Endothelial cell of umbilical vein (primary cell): Measurements from ENCODE around the gene IGF2R. TPM values are rescaled to one million over a fixed set of nuclear protein-coding genes. Genes with fewer than 3 reads are reported as not detected.

ENCODE experiments used
- BruUV-seq: library from RNA; stranded (reverse); fragments of 400-500 nt; replicated peaks from 2 replicates; lab custom pipeline; 2021; lab: Mats Ljungman, UMichigan
- CTCF ChIA-PET: fragments of 300-600, 350-600 bp; sonication (Branson Sonifier 250); formaldehyde crosslinking; loops from one replicate; lab custom pipeline; 2021; ENCODE audit warnings: antibody characterized with exemption, inconsistent platforms; lab: Charles Lee
- POLR2A ChIA-PET: fragments of 300-600, 350-600 bp; sonication (Branson Sonifier 250); formaldehyde crosslinking; loops from one replicate; lab custom pipeline; 2021; ENCODE audit warnings: antibody characterized with exemption, inconsistent platforms; lab: Charles Lee
- DNase-seq: peaks from one replicate; pipeline ENCODE4 v3.0.0-alpha.2; 2011; ENCODE audit warnings: low read depth, low spot score
- FAIRE-seq: peaks from 2 replicates; lab custom pipeline; 2011; peaks lifted over from hg19 to GRCh38; lab: Jason Lieb, UNC
- H2AFZ ChIP-seq: 2 replicates; pipeline ENCODE4 v1.6.0; 2012; ENCODE audit warnings: low read depth, low read length, control low read depth, inconsistent platforms
- H3K27ac ChIP-seq: 2 replicates; pipeline ENCODE4 v1.5.1; 2011; ENCODE audit warnings: low read depth, mild to moderate bottlenecking, control low read depth, low read length, moderate library complexity; ENCODE audit not compliant: insufficient read depth
- H3K27me3 ChIP-seq, 2 experiments: 2 replicates each; pipeline versions ENCODE4 v1.6.0 to v1.6.1; 2011; ENCODE audit warnings: low read length in 2 of 2, mixed read lengths in 1 of 2; ENCODE audit not compliant: control insufficient read depth in 2 of 2, insufficient read depth in 2 of 2
- H3K36me3 ChIP-seq, 2 experiments: 2 replicates in 1 of 2; 3 replicates in 1 of 2; pipeline ENCODE4 v1.5.1; 2011; ENCODE audit warnings: low read length in 2 of 2, mild to moderate bottlenecking in 1 of 2, moderate library complexity in 1 of 2; ENCODE audit not compliant: control insufficient read depth in 2 of 2, insufficient read depth in 2 of 2; ENCODE audit errors: extremely low read depth in 1 of 2
- H3K4me1 ChIP-seq: 3 replicates; pipeline ENCODE4 v1.5.1; 2011; ENCODE audit warnings: mild to moderate bottlenecking, low read length; ENCODE audit not compliant: control insufficient read depth, insufficient read depth; ENCODE audit errors: extremely low read depth
- H3K4me2 ChIP-seq: 2 replicates; pipeline ENCODE4 v1.6.1; 2011; ENCODE audit warnings: low read length, control low read depth, mixed read lengths; ENCODE audit not compliant: insufficient read depth
- H3K4me3 ChIP-seq, 3 experiments: fragments of 200-600 bp in 1 of 3; sonication (generic), shearing (Covaris generic) in 1 of 3; replicated peaks in 1 of 3; 2 replicates each; pipeline ENCODE4 v1.5.1; 2011 to 2016; ENCODE audit warnings: control low read depth in 3 of 3, low read length in 3 of 3, mild to moderate bottlenecking in 2 of 3, inconsistent platforms in 1 of 3, low read depth in 1 of 3, moderate library complexity in 1 of 3; ENCODE audit not compliant: insufficient read depth in 1 of 3
- H3K79me2 ChIP-seq: 2 replicates; pipeline ENCODE4 v1.6.0; 2012; ENCODE audit warnings: low read length, inconsistent platforms; ENCODE audit not compliant: control insufficient read depth, insufficient read depth
- H3K9ac ChIP-seq: replicated peaks from 2 replicates; pipeline ENCODE3; 2011; ENCODE audit warnings: low read length, control low read depth; ENCODE audit not compliant: insufficient read depth; ENCODE audit errors: extremely low read depth
- H3K9me1 ChIP-seq: replicated peaks from 3 replicates; pipeline ENCODE4 v1.6.0; 2011; ENCODE audit warnings: mild to moderate bottlenecking, low read length; ENCODE audit not compliant: control insufficient read depth, insufficient read depth; ENCODE audit errors: extremely low read depth
- H3K9me3 ChIP-seq: replicated peaks from 2 replicates; pipeline ENCODE4 v1.5.1; 2012; ENCODE audit warnings: low read length, inconsistent platforms; ENCODE audit not compliant: control insufficient read depth, insufficient read depth
- H4K20me1 ChIP-seq: replicated peaks from 2 replicates; pipeline ENCODE3; 2011; ENCODE audit warnings: mild to moderate bottlenecking, low read length; ENCODE audit not compliant: control insufficient read depth, insufficient read depth; ENCODE audit errors: extremely low read depth
- CTCF ChIP-seq, 2 donors: IDR thresholded peaks; 1 replicate in 1 of 2; 2 replicates in 1 of 2; pipeline ENCODE4 v1.5.1; 2011; ENCODE audit warnings: low read length in 2 of 2, mild to moderate bottlenecking in 2 of 2, moderate library complexity in 2 of 2, control low read depth in 1 of 2, inconsistent platforms in 1 of 2, low read depth in 1 of 2; ENCODE audit not compliant: insufficient read depth in 1 of 2; ENCODE audit errors: extremely low read depth in 1 of 2
- EZH2 ChIP-seq: IDR thresholded peaks from 2 replicates; pipeline ENCODE4 v1.6.1; 2012; ENCODE audit warnings: borderline replicate concordance, low read depth, mild to moderate bottlenecking, moderate library complexity, low read length, inconsistent platforms; ENCODE audit not compliant: severe bottlenecking
- FOS ChIP-seq: IDR thresholded peaks from 2 replicates; pipeline ENCODE4 v1.6.1; 2011; ENCODE audit warnings: mild to moderate bottlenecking, low read length, moderate library complexity, borderline replicate concordance; ENCODE audit not compliant: insufficient read depth
- GATA2 ChIP-seq: IDR thresholded peaks from 2 replicates; pipeline ENCODE4 v1.7.0; 2011; ENCODE audit warnings: low read depth, mild to moderate bottlenecking, moderate library complexity, mixed read lengths, low read length; ENCODE audit not compliant: insufficient read length, insufficient read depth
- JUN ChIP-seq: IDR thresholded peaks from 2 replicates; pipeline ENCODE4 v1.6.1; 2011; ENCODE audit warnings: borderline replicate concordance, low read depth; ENCODE audit not compliant: insufficient read length, insufficient read depth
- POLR2A ChIP-seq: IDR thresholded peaks from 2 replicates; pipeline ENCODE4 v1.6.1; 2012; ENCODE audit warnings: low read depth, mild to moderate bottlenecking, control low read depth, low read length
- POLR2AphosphoS5 ChIP-seq: IDR thresholded peaks from 2 replicates; pipeline ENCODE4 v1.6.1; 2012; ENCODE audit warnings: low read depth, mild to moderate bottlenecking, control low read depth, low read length, moderate library complexity; ENCODE audit not compliant: insufficient read depth
- dilution Hi-C: fragments of 300-500 bp; cut with MboI; formaldehyde crosslinking; loops from one replicate; pipeline ENCODE4 v1.15.0; 2019; ENCODE audit warnings: low sequenced_read_pairs; ENCODE audit not compliant: extremely low pct_ligation_motif_present
- intact Hi-C: fragments of 100-400 bp; cut with micrococcal nuclease; formaldehyde crosslinking; loops from one replicate; pipeline ENCODE4 v1.10.0; 2022
- polyA plus RNA-seq, 4 experiments: library from polyadenylated mRNA; depleted of rRNA in 3 of 4; stranded (reverse) in 3 of 4; unstranded in 1 of 4; fragments of >200 nt; gene quantifications; 2 replicates each; pipeline versions ENCODE4 v1.2.1 to v1.2.3, GENCODE V29; 2011 to 2012; ENCODE audit warnings: missing spikeins in 1 of 4
- total RNA-seq: library from RNA; stranded (reverse); gene quantifications from 2 replicates; pipeline ENCODE4 v1.2.3, GENCODE V29; 2021
- TF ChIP-seq, protein P1 (sequence below): IDR thresholded peaks from 2 replicates; pipeline ENCODE4 v1.6.1; 2011; ENCODE audit not compliant: insufficient read depth, insufficient read length

IGF2R gene
- total and polyA plus RNA-seq, 2 donors (not counting 3 experiments of a cell fraction or from before 2014, with no cell fraction given): 16.3 to 60.2 TPM

DNA sequence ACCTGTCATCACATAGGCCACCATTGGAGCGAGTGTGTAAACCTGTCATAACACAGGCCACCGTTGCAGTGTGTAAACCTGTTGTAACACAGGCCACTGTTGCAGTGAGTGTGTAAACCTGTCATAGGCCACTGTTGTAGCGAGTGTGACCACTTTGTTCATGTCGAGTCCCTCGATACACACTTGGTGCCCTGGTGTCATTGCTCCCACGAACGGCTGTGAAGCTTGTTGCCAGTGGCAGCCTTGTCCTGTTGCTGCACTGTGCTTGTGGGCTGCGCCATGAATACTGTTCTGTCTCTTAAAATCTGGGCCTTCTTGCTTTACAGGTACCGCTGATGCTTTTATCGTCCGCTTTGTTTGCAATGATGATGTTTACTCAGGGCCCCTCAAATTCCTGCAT, 91.3 kb downstream of the IGF2R start:
- BruUV-seq: no TSS peak
- DNase-seq (no peak), FAIRE-seq (no peak)
- ChIA-PET CTCF (no interaction called here), POLR2A (no interaction called here)
- Histone ChIP-seq H3K4me2 (no peak overlapping the region), H3K9me3 (no peaks in the 10 kb centered on the region), H3K27me3 (no peaks in the 10 kb centered on the region), H3K36me3 (peaks cover 0 to 30% of the 10 kb centered on the region in 2 experiments), H3K79me2 (no peaks in the 10 kb centered on the region), H2AFZ (no peak overlapping the region), H3K4me1 (no peaks in the 10 kb centered on the region), H4K20me1 (no peaks in the 10 kb centered on the region), H3K9me1 (no peaks in the 10 kb centered on the region), H3K4me3 (no peak overlapping the region), H3K9ac (no peak overlapping the region), H3K27ac (no peak overlapping the region)
- TF ChIP-seq, protein P1, sequence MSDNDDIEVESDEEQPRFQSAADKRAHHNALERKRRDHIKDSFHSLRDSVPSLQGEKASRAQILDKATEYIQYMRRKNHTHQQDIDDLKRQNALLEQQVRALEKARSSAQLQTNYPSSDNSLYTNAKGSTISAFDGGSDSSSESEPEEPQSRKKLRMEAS: no peak
- TF ChIP-seq POLR2AphosphoS5: no peak
- no peak for TF ChIP-seq POLR2A
- dilution Hi-C loops: no loop called here
- intact Hi-C loops: no loop called here

DNA sequence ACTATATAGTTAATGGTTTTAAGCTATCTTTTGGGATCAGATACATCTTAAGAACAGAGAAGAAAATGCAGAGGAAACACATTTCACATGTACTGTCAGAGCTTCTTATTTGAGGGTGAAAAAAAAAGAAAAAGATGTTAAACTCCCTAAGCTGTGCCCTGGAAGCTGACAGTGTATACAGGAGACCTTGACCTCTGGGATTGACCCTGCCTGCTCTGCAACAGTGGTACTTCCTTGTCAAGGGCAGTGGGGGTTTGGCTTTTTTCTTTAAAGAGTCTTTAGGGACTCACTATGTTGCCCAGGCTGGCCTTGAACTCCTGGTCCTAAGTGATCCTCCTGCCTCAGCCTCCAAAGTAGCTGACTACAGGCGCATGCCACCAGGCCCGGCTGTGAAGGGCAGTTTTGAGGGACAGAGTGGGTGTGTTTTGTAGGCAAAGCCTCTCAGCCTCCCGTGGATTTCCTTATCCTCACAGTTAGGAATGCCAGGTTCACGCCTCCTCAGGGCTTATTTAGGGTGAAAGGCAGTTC, 92.1 kb downstream of the IGF2R start:
- CTCF ChIA-PET: no interaction called here
- no peaks in the 10 kb centered on the region for H4K20me1 ChIP-seq
- no peak overlapping the region for H3K4me3 ChIP-seq
- no peak overlapping the region for H3K9ac ChIP-seq
- no peaks in the 10 kb centered on the region for H3K27me3 ChIP-seq
- no peaks in the 10 kb centered on the region for H3K9me1 ChIP-seq
- DNase-seq: no peak
- H3K9me3 ChIP-seq: no peaks in the 10 kb centered on the region
- POLR2A ChIA-PET: no interaction called here
- FAIRE-seq: no peak
- H3K4me2 ChIP-seq: no peak overlapping the region
- dilution Hi-C loops: no loop called here
- TF ChIP-seq, protein P1: no peak
- no peak for TF ChIP-seq POLR2AphosphoS5
- no peak for TF ChIP-seq EZH2
- no peak for TF ChIP-seq GATA2
- TF ChIP-seq CTCF (IDR thresholded peaks at IDR 0.05; ENCODE audit: extremely low read depth in 1 of 2, insufficient read depth in 1 of 2, low read depth in 1 of 2, low read length in 2 of 2): no peak
- no peak for TF ChIP-seq POLR2A
- no peak for TF ChIP-seq FOS
- no peak for TF ChIP-seq JUN
- H3K79me2 ChIP-seq: no peaks in the 10 kb centered on the region
- H3K36me3 ChIP-seq: peaks cover 0 to 30% of the 10 kb centered on the region in 2 experiments
- intact Hi-C loops: no loop called here
- H3K27ac ChIP-seq: no peak overlapping the region
- no TSS peak for BruUV-seq
- no peak overlapping the region for H2AFZ ChIP-seq
- H3K4me1 ChIP-seq: no peaks in the 10 kb centered on the region
